PFSK-1 (cell line): ENCODE data around the gene MYRF.

Source experiments
- POLR2AphosphoS5 ChIP-seq: IDR thresholded peaks from 2 replicates; pipeline ENCODE4 v1.6.1; 2012; ENCODE audit warnings: low read depth, mild to moderate bottlenecking, control low read depth, low read length, moderate library complexity
- REST ChIP-seq, 2 experiments: IDR thresholded peaks; 2 replicates each; pipeline versions ENCODE4 v1.6.1 to v1.8.0; 2011 to 2012; ENCODE audit warnings: low read depth in 2 of 2, low read length in 2 of 2, control low read depth in 1 of 2, inconsistent platforms in 1 of 2, mild to moderate bottlenecking in 1 of 2, moderate library complexity in 1 of 2; ENCODE audit not compliant: insufficient read depth in 1 of 2
- SIN3A ChIP-seq: IDR thresholded peaks from 2 replicates; pipeline ENCODE4 v1.6.1; 2012; ENCODE audit warnings: mild to moderate bottlenecking, low read length, moderate library complexity, borderline replicate concordance; ENCODE audit not compliant: insufficient read depth
- TAF1 ChIP-seq: IDR thresholded peaks from 2 replicates; pipeline ENCODE4 v1.6.1; 2012; ENCODE audit warnings: low read length, control low read depth, borderline replicate concordance; ENCODE audit not compliant: insufficient read depth

- TF ChIP-seq TAF1: no peak
- no peak for TF ChIP-seq POLR2AphosphoS5
- no peak for TF ChIP-seq SIN3A
- TF ChIP-seq REST (IDR thresholded peaks at IDR 0.05; ENCODE audit: insufficient read depth in 1 of 2, low read depth in 2 of 2, low read length in 2 of 2): no peak
Observed at GRCh38 chr11:61820174-61820573, 67.7 kb downstream of the MYRF start.
